ENCODE measurements around the gene RASSF8.

Gene RASSF8

GRCh38 chr12:25958428-25959070 lies at the start of gene RASSF8:
RASSF8 (plus strand) TSS chr12:25958682; CDS start chr12:26055344, 96,662 bp downstream.
- DNase-seq: peak; percentile 65

GRCh38 chr12:25914551-25914950 lies 43.9 kb upstream of the RASSF8 start:
- DNase-seq: no peak

DNA sequence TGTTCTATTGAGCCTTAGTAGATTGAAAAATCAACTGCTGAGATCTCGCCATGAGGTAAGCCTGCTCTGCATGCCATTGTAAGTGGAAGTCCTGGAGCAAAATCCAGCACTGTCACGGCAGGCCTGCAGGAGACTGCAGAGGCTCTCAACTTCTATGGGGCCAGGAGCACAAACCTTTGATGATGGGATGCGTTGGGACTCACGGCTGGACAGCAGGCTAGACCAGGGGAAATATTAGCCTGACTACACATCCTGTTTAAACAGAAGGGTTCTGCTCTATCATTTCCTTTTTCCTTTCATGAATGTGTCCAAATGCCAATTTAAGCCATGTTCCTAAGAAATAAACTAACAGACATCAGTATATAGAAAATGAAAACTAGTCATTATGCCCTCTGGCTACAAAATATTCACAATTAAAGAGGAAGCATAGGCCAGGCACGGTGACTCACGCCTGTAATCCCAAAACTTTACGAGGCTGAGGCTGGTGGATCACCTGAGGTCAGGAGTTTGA lies 33.9 kb upstream of the RASSF8 start:
- DNase-seq: no peak

DNA sequence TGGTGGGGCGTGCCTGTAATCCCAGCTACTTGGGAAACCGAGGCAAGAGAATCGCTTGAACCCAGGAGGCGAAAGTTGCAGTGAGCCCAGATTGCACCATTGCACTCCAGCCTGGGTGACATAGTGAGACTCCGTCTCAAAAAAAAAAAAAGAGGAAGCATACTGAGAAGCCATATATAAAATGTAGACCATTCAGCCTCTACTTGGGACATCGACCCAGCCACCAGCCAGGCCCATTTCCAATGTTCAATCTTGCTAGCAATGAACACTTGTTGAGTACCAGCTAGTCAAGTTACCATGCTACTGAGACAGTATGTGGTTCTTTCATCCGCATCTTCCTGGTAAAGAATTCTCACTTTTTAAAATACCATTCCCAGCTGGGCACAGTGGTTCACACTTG lies 33.4 kb upstream of the RASSF8 start:
- DNase-seq: no peak

GRCh38 chr12:25926536-25926935 lies 31.9 kb upstream of the RASSF8 start:
- DNase-seq: peak; percentile 4

- no peak for DNase-seq
These were observed 29.3 kb upstream of the RASSF8 start for GRCh38 chr12:25929142-25929541.

DNA sequence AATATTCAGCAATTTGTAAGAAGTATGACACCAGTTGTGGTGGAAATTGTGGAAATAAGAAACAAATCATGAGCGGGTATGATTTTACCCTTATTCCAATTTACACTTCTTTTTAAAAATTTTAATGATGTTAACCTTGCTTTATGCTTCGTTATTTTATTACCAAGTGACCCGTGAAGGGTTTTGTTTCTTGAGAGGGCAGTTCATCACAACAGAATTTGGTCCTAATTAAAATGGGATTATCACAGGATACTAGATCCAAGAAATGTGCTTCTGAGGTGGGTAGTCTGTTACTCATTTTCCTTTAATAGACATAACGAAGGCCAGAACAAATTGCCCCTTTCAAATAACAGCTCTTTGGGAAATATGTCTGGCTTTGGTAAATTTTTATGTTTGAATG lies 25.5 kb upstream of the RASSF8 start:
- no peak for DNase-seq

DNA sequence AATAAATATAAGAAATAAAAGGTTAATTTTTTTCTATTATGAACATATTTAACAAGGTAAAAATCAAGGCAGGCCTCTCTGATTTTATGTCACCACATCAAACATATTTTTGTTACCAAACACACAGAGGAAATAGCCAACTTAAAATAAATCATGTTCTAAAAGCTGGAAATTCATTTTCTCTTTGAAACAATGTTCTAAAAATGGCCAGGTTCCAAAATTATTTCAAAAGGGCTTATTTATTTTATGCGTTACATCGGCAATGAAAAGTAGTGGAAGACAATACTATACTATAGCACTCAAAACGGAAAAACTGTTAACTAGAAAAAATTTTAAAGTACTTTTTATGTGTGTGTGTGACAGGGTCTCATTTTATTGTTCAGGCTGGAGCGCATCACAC lies 24.0 kb upstream of the RASSF8 start:
- DNase-seq: no peak

DNA sequence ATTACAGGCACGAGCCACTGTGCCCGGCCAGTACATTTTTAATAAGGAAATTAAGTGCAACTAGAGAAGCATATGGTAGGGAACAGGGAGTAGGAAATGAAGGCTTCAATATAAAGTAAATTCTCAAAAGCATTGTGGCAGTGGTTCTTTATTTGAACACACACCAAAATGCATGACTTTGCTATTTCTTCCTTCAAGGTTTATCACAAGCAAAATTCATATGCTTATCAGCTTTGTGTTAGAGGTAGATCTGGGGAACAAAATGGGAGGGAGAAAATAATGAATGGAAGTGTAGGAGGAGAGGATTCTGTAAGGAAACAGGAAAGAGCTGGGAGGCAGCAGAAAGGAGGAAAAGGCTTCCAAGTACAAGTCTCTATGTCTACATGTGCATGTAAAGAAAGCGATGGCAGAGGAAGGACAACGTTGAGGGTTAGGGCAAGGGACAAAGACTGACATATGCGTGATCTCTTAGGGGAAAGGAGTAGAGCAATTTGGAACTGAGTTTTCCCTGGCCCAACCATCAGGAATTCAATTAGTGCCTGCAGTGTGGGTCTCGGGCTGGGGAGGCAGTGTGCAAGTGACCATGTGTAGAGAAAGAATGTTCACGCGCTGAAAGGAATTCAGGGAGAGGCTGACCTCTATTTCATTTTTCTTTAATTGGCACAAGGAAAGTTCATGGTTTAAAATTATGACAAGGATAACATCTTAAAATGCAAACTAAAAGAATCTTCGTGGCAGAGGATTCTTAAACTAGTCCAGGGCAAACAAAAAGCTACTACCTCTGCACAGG lies 22.9 kb upstream of the RASSF8 start:
- no peak for DNase-seq

DNA sequence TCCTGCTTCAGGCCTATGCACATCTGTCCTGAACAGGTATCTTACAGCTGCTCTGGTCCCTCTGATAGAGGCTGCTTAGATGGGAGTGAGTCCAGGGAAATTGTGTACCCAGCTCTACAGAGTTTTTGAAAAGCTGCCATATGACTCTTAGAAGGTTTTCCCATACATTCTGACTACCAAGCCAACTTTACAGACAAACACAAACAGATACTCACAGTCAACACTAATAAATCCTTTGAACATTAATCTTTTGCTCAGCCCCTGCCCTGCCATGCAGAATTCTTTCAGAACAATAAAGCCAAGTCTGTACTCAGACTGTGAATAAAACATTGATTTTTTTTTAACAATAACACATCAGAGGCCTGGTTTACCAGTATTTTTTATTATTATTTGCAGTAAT lies 21.4 kb upstream of the RASSF8 start:
- DNase-seq: no peak

DNA sequence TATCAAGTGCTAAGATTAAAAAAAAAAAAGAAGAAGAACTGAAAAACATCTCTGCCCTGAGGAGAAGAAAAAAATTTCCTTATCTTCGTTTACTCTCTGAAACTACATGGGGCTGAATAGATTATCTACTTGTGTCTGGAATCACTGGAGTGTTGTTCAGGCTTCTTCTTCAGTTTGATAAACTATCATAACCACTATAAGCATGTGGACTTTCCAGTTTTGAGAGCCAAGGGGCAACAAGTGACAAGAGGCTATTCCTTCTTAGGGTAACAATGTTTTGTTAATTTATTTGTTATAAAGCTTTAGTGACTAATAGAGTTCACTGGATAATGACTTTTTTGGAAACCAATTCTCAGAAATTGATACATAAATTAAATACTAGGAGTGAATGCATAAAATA lies 19.9 kb upstream of the RASSF8 start:
- no peak for DNase-seq

- DNase-seq: no peak
These were observed 18.9 kb upstream of the RASSF8 start for GRCh38 chr12:25939606-25940005.

- DNase-seq: no peak
These were observed 17.6 kb upstream of the RASSF8 start for GRCh38 chr12:25940886-25941285.

DNA sequence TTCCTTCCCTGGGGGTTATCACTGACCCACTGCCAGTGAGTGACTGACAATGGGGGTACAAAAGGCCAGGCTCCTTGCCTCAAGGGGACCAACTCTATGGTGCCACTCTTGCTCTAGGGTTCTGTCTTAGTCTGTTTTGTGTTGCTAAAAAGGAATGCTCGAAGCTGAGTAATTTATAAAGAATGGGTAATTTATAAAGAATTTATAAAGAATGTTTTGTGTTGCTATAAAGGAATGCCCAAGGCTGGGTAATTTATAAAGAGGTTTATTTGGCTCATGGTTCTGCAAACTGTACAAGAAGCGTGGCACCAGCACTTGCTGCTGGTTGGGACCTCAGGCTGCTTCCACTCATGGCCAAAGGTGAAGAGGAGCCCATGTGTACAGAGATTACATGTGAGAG lies 15.8 kb upstream of the RASSF8 start:
- no peak for DNase-seq

- no peak for DNase-seq
These were observed 14.5 kb upstream of the RASSF8 start for GRCh38 chr12:25943940-25944339.

DNA sequence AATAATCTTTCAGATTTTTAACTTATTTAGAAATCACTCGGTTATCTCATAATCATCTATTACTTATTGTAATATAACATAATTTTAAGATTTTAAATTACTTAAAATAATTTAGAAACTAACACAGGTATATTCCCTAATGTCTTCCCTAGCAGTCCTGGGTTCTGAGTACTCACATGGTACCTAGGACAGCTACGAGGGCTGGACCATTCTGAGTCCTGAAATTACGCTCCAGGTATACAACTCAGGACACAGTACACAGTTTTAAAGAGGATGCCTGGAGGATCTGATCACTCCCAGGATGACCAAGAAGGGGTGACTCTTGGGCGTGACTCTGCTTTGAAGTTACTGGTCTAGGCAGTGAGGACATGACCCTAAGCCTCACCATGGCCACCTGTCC lies 9.1 kb upstream of the RASSF8 start:
- DNase-seq: no peak

DNA sequence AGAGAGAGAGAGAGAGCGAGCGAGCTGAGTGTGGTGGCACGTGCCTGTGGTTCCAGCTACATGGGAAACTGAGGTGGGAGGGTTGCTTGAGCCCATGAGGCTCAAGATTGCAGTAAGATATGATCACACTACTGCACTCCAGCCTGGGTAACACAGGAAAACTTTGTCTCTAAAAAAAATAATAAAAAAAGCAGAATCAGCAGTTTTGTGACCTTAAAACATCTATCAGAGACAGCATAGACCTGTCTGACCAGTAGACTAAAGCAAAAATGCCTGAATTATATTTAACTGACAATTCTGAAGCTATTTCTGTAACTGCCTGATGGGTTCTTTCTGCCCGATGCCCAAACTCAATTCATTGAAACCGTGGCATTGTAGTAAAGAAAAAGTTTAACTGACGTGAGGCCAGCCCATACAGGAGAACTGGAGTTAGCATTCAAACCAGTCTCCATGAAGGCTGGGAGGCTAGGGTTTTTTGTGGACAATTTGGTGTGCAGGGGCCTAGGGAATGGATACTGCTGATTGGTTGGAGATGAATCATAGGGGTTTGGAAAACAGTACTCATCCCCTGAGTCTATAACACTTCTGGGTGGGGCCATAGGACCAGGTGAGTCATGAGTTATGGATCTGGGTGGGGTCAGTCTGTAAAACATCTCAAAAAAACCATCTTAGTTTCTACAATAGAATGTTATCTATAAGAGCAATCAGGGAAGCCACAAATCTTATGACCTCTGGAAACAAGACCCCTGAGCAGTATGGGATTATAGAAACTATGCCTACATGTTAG lies 8.0 kb upstream of the RASSF8 start:
- DNase-seq: no peak

- no peak for DNase-seq
These were observed 572 bp upstream of the RASSF8 start for GRCh38 chr12:25957793-25958427.

GRCh38 chr12:25959071-25959961 lies 834 bp downstream of the RASSF8 start:
- DNase-seq: peak; percentile 47

DNA sequence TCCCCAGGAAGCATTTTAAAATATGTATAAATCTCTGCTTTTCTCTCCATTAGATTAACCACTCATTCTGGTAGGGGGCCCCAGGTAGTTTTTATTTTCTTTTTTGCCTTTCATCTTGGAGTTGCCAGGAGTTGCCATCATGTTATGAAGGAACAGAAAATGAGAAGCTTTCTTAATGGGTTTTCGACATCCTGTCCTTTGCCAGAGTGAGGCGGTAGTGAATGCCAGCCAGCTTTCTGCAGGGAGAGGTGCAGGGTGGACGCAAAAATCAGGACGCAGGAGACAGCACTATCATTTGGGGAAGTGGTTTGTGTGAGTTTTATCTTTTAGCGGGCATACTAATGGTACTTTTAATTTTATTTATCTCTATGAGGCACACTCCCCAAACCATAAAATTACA lies 1.7 kb downstream of the RASSF8 start:
- peak; percentile 53 for DNase-seq

DNA sequence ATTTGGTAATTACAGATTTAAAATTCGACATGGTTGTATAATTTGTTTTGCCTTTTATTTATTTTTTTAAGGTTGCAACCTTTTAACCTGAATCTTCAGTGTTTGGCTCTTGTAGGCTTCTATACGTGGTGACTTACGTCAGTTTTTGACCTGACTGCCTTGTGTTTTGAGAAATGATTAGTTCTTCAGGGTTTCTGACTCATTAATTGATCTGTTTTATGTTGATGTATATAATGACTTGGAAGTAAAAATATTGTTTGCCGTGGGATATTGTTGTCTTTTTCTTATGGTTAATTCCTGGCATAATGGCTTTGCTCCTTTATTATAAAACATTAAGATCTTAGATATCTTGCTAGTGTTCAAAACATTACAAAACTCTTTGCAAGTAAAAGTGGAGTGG lies 2.5 kb downstream of the RASSF8 start:
- DNase-seq: no peak

DNA sequence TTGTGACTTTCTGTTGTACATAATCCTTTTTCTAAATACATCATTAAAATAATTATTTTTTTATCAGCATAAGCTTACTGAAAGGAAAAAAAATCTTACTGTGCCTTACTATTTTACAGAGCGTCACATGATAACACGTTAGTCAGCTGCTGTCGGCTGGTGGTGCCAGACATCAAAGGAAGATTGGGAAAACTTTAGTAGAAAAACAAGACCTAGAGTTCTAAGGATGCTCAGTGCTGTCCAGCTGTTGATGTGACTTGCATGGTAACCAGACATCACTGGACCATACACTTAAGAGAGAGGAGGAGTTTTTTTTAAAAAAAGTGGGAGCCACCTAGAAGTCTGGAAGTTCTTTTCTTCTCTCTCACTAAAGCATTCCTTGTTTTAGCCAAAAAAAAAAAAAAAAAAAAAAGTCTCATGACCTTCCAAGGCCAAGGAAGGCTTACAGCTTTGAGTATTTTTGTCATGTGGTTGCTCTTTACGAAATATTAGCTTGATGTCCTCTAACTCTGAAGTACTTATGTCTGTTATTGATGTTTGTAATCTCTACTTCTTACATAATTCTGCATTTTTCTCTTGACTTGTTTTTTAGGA lies 4.5 kb downstream of the RASSF8 start:
- DNase-seq: no peak

Data from inflammatory macrophage treated with lipopolysaccharide for 4 hours (primary cell).